ENCODE data around the gene CD22.
"Not testable (repeated sequence)": the region's sequence is repeated elsewhere in the genome, so short reads cannot be mapped to it uniquely, and the experiment has no call there.

Gene CD22

DNA sequence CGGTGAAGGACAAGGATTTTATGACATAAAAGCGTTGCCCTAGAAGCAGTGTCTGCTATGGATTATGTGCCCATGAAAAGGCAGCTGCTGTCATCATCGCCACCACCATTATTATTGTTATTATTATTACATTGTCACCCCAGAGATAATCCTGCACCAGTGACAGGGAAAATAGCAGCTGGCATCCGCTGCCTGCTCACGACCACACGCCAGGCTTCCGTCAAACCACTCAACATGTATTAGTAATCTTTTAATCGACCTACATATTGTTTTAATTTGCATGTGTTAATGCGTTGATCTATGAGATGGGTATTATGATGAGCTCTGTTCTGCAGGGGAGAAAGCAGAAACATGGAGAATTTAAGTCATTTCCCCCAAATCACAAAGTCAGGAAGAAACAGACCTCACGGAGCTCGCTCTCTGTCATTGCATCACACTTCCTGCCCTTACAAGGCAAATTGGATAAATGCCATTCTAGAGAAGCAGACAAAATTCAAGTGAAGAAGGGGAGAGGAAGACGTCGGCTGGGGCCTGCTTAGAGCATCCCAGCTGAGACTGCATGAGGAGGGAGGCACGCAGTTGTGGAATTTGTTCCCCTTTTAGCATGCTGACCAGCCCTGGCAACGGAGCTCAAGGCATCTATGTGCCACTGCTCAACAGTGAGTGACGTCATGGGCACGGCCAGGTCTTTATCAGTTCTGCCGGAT lies 29.0 kb downstream of the CD22 start, which contains the start of gene FFAR3:
Gene FFAR3, plus strand, starts transcription at position 594 of the 707 bp plus-strand sequence. CDS start 431 bp downstream, outside the sequence.
- TF ChIP-seq, protein P1, sequence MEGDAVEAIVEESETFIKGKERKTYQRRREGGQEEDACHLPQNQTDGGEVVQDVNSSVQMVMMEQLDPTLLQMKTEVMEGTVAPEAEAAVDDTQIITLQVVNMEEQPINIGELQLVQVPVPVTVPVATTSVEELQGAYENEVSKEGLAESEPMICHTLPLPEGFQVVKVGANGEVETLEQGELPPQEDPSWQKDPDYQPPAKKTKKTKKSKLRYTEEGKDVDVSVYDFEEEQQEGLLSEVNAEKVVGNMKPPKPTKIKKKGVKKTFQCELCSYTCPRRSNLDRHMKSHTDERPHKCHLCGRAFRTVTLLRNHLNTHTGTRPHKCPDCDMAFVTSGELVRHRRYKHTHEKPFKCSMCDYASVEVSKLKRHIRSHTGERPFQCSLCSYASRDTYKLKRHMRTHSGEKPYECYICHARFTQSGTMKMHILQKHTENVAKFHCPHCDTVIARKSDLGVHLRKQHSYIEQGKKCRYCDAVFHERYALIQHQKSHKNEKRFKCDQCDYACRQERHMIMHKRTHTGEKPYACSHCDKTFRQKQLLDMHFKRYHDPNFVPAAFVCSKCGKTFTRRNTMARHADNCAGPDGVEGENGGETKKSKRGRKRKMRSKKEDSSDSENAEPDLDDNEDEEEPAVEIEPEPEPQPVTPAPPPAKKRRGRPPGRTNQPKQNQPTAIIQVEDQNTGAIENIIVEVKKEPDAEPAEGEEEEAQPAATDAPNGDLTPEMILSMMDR (IDR thresholded peaks at IDR 0.05; ENCODE audit: control extremely low read depth, extremely low read depth, low read depth, missing control alignments): no peak
- ChIA-PET CTCF (interaction anchor here (0.9 to 7.2 kb wide), 10 partner anchors 17 to 151 kb away, joined by 3 to 125 read pairs (median 4); partner anchors contain the start of gene KRTDAP), POLR2A (interaction anchor here (1.0 kb wide), 1 partner anchor 10 kb away, joined by 4 read pairs; no protein-coding TSS in a partner anchor)
- DNase-seq (ENCODE audit: extremely low spot score): peak; percentile 5

DNA sequence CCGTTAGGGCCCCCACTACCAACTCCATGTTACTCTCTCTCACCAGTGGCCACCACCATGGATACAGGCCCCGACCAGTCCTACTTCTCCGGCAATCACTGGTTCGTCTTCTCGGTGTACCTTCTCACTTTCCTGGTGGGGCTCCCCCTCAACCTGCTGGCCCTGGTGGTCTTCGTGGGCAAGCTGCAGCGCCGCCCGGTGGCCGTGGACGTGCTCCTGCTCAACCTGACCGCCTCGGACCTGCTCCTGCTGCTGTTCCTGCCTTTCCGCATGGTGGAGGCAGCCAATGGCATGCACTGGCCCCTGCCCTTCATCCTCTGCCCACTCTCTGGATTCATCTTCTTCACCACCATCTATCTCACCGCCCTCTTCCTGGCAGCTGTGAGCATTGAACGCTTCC lies 29.8 kb downstream of the CD22 start:
- CTCF ChIA-PET: interaction anchor here (0.9 to 7.2 kb wide), 2 partner anchors 111 to 139 kb away, joined by 3 to 125 read pairs; no protein-coding TSS in a partner anchor
- POLR2A ChIA-PET; DNase-seq (ENCODE audit: extremely low spot score): not testable (repeated sequence)

DNA sequence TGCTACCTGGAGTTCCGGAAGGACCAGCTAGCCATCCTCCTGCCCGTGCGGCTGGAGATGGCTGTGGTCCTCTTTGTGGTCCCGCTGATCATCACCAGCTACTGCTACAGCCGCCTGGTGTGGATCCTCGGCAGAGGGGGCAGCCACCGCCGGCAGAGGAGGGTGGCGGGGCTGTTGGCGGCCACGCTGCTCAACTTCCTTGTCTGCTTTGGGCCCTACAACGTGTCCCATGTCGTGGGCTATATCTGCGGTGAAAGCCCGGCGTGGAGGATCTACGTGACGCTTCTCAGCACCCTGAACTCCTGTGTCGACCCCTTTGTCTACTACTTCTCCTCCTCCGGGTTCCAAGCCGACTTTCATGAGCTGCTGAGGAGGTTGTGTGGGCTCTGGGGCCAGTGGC lies 30.4 kb downstream of the CD22 start:
- DNase-seq (ENCODE audit: extremely low spot score); CTCF ChIA-PET; POLR2A ChIA-PET: not testable (repeated sequence)

DNA sequence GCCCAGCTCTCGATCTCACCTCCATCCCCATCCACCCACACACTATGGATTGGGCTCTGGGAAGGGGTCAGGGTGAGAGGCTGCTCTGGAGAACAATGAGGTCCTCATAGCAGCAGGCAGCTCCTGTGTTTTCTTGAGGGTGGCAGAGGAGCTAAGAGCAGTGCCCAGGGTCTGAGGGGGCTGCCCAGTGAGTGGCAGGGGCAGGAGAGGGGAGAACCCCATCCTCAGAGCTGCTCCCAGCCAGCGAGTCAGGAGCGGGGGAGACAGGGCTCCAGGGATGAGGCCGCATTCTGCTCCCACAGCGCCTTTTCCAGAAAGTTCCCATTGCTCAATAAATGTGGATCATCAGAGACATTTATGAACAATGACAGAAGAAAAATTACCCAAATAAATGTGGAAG lies 31.1 kb downstream of the CD22 start:
- POLR2A ChIA-PET; CTCF ChIA-PET; DNase-seq (ENCODE audit: extremely low spot score): not testable (repeated sequence)

DNA sequence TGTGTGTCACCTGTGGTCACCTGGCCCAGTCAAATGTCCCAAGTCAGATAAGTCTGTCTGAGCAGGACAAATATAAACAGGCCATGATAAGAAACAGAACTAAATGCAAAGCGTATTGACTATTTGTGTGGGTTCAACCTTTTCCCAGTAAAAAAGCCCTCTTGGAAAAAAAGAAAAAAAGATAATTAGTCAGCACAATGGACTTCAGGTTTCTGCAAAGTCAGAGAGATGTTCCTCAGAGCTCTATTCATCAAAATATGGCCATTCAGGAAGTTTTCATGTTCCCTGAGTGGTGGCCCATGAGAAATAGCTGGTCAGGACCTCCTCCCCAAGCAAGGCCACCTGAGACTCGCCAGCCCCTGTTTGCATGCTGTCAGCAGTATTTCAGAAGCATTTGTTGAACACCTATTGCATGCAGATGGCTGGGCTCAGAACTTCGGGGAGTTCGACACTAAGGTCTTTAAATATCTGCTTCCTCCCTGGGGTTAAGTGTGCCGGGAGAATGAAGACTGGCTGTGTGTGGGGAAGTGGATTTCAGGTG lies 32.0 kb downstream of the CD22 start:
- TF ChIP-seq, protein P1 (IDR thresholded peaks at IDR 0.05; ENCODE audit: control extremely low read depth, extremely low read depth, low read depth, missing control alignments): no peak
- ChIA-PET POLR2A (no interaction called here), CTCF (interaction anchor here (0.9 to 3.2 kb wide), 4 partner anchors 8 to 134 kb away, joined by 3 to 23 read pairs (median 6); no protein-coding TSS in a partner anchor)
- no peak for DNase-seq (ENCODE audit: extremely low spot score)

DNA sequence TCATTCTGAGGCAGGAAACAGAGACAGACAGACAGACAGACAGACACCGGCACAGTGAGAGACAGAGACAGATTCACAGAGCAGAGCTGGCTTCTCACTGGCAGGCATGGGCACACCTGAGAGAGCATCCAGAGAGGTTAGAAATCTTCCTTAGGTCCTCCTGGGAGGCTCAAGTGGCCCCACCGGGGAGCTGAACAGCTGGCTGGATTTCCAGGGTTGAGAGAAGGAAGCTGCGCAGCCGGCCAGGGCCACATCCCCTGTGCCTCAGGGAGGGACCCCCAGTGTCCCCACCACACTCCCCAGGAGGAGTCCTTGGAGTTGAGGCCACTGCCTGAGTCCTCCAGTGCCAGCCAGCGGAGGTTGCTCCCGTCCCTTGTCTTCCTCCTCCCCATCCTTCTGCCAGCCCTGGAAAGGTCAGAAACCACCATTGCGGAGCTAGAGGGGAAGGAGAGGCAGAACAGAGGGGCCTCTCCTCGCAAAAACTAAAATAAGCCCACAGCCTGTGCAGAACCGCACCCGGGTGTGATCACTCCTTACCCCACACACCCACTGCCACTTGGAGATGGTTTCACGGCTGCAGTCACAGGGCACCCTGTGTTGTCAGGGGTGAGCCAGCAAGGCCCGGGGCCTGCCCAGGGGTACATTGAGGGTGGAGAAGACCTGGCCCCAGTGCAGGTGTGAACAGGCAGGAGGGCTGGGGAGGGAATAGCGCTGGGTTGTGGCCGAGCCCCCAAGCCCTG lies 33.4 kb downstream of the CD22 start:
- no peak for DNase-seq (ENCODE audit: extremely low spot score)
- POLR2A ChIA-PET: interaction anchor here (0.6 to 1.0 kb wide), 2 partner anchors 12 to 88 kb away, joined by 3 to 10 read pairs; no protein-coding TSS in a partner anchor
- TF ChIP-seq, protein P1 (IDR thresholded peaks at IDR 0.05; ENCODE audit: control extremely low read depth, extremely low read depth, low read depth, missing control alignments): no peak
- CTCF ChIA-PET: interaction anchor here (0.6 to 3.2 kb wide), 8 partner anchors 10 to 135 kb away, joined by 3 to 23 read pairs (median 4); no protein-coding TSS in a partner anchor

DNA sequence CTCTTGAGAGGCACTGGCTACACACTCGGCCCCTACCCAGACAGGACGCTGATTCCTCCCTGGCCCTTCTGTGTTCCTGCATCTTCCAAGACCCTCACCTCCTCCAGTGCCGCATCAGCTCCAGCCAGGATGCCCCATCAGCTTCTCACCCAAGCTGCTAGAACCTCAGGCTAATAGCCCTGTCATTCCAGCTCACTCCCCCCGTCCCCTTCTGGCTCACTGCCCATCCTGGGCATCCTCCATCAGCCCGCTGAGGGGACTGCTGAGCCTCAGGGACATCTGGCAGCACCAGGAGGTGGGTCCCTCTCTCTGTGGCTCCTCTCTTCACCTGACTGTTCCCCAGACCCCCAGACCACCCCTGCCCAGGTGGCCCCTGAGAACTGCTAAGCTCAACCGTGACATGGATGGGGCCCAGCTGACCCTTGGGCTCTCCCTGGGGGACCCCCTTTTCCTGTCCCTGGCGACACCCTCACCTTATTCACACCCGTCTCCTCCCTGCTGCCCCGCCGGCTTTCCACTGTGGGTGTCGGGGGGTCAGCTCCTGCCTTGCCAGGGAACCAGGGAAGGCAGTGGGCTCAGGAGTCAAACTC lies 34.1 kb downstream of the CD22 start:
- ChIA-PET CTCF (interaction anchor here (1.2 to 3.2 kb wide), 4 partner anchors 10 to 106 kb away, joined by 3 to 23 read pairs (median 8); no protein-coding TSS in a partner anchor), POLR2A (interaction anchor here (0.6 to 1.0 kb wide), 2 partner anchors 12 to 88 kb away, joined by 3 to 10 read pairs; no protein-coding TSS in a partner anchor)
- TF ChIP-seq, protein P1 (IDR thresholded peaks at IDR 0.05; ENCODE audit: control extremely low read depth, extremely low read depth, low read depth, missing control alignments): no peak
- no peak for DNase-seq (ENCODE audit: extremely low spot score)
